HepG2 (cell line): ENCODE data around the gene SLC7A10. TPM values are rescaled to one million over a fixed set of nuclear protein-coding genes. Genes with fewer than 3 reads are reported as not detected.

Source experiments
- BORCS8-MEF2B ChIP-seq: sonication (generic); formaldehyde crosslinking; IDR thresholded peaks from 2 replicates; pipeline ENCODE4 v1.8.0; 2022; ENCODE audit warnings: mild to moderate bottlenecking, missing genetic modification reagents
- DZIP1 ChIP-seq: sonication (generic); formaldehyde crosslinking; IDR thresholded peaks from 2 replicates; pipeline ENCODE4 v1.5.0; 2020; ENCODE audit warnings: mild to moderate bottlenecking, missing genetic modification reagents
- ISX ChIP-seq: sonication (generic); formaldehyde crosslinking; conservative IDR thresholded peaks from 2 replicates; pipeline ENCODE4 v1.5.0; 2020; ENCODE audit warnings: missing genetic modification reagents
- KLF11 ChIP-seq: IDR thresholded peaks from 2 replicates; pipeline ENCODE4 v1.6.1; 2016; ENCODE audit warnings: missing compliant biosample characterization
- PCBP2 ChIP-seq: fragments of 200-400 bp; formaldehyde crosslinking; optimal IDR thresholded peaks from 2 replicates; pipeline ENCODE3; 2018; ENCODE audit warnings: low read length, low read depth; ENCODE audit not compliant: poor library complexity, severe bottlenecking
- PPARG ChIP-seq: conservative IDR thresholded peaks from 2 replicates; pipeline ENCODE4 v1.6.1; 2016; ENCODE audit warnings: missing biosample characterization, missing genetic modification reagents
- RAD51 ChIP-seq: fragments of 450-650 bp; IDR thresholded peaks from 2 replicates; pipeline ENCODE4 v1.6.1; 2016; ENCODE audit warnings: borderline replicate concordance
- RELA ChIP-seq: sonication (generic); formaldehyde crosslinking; IDR thresholded peaks from 2 replicates; pipeline ENCODE4 v1.4.0; 2020; ENCODE audit warnings: missing genetic modification reagents
- ZC3H4 ChIP-seq: sonication (generic); formaldehyde crosslinking; IDR thresholded peaks from 2 replicates; pipeline ENCODE4 v1.4.0; 2020; ENCODE audit warnings: missing genetic modification reagents, borderline replicate concordance
- ZFY ChIP-seq: sonication (generic); formaldehyde crosslinking; IDR thresholded peaks from 2 replicates; pipeline ENCODE4 v1.4.0; 2020; ENCODE audit warnings: missing genetic modification reagents
- ZNF446 ChIP-seq: sonication (generic); formaldehyde crosslinking; IDR thresholded peaks from 2 replicates; pipeline ENCODE4 v1.5.0; 2020; ENCODE audit warnings: mild to moderate bottlenecking, missing genetic modification reagents
- ZNF570 ChIP-seq: sonication (generic); formaldehyde crosslinking; IDR thresholded peaks from 2 replicates; pipeline ENCODE4 v1.4.0; 2020; ENCODE audit warnings: mild to moderate bottlenecking, missing genetic modification reagents, borderline replicate concordance
- ZNF615 ChIP-seq: sonication (generic); formaldehyde crosslinking; IDR thresholded peaks from 2 replicates; pipeline ENCODE4 v1.5.0; 2020; ENCODE audit warnings: mild to moderate bottlenecking, missing genetic modification reagents, borderline replicate concordance
- ZNF83 ChIP-seq: sonication (generic); formaldehyde crosslinking; IDR thresholded peaks from 2 replicates; pipeline ENCODE4 v1.4.0; 2020; ENCODE audit warnings: missing genetic modification reagents, mild to moderate bottlenecking, borderline replicate concordance
- polyA plus RNA-seq, 8 experiments: library from polyadenylated mRNA; depleted of rRNA in 3 of 8; stranded (reverse) in 7 of 8; unstranded in 1 of 8; fragments of >200 nt; fragmentation: Illumina TruSeq in 4 of 8; extraction: Trizol in 4 of 8; gene quantifications; 2 replicates each; pipeline versions ENCODE4 v1.2.1 to v1.2.3, GENCODE V29; 2011 to 2016; ENCODE audit warnings: low read depth in 4 of 8, missing spikeins in 1 of 8, mixed read lengths in 1 of 8; ENCODE audit not compliant: insufficient read depth in 1 of 8
- total RNA-seq, 5 experiments: library from RNA; depleted of rRNA; stranded (reverse); fragments of >200 nt; fragmentation: Illumina TruSeq; extraction: Trizol; gene quantifications; 2 replicates each; pipeline ENCODE4 v1.2.3, GENCODE V29; 2016; ENCODE audit warnings: low read depth in 1 of 5
- TF ChIP-seq, protein P1 (sequence below): sonication (generic); formaldehyde crosslinking; IDR thresholded peaks from 2 replicates; pipeline ENCODE4 v1.4.0; 2020; ENCODE audit warnings: missing genetic modification reagents
- TF ChIP-seq, protein P2 (sequence below): sonication (generic); formaldehyde crosslinking; IDR thresholded peaks from 2 replicates; pipeline ENCODE4 v1.5.0; 2020; ENCODE audit warnings: mild to moderate bottlenecking, low read depth, missing genetic modification reagents, borderline replicate concordance
- TF ChIP-seq, protein P3 (sequence below): sonication (generic); formaldehyde crosslinking; conservative IDR thresholded peaks from 2 replicates; pipeline ENCODE4 v1.8.0; 2022; ENCODE audit warnings: low read depth, missing genetic modification reagents
- TF ChIP-seq, protein P4 (sequence below): IDR thresholded peaks from 2 replicates; pipeline ENCODE4 v1.6.1; 2016; ENCODE audit warnings: low read depth, missing genetic modification reagents, missing compliant biosample characterization

The SLC7A10 gene
- total and polyA plus RNA-seq, 2 of the 13 experiments (the other 11 are each of a cell fraction or from before 2014, with no cell fraction given), result 1.1 to 2.2 TPM

DNA sequence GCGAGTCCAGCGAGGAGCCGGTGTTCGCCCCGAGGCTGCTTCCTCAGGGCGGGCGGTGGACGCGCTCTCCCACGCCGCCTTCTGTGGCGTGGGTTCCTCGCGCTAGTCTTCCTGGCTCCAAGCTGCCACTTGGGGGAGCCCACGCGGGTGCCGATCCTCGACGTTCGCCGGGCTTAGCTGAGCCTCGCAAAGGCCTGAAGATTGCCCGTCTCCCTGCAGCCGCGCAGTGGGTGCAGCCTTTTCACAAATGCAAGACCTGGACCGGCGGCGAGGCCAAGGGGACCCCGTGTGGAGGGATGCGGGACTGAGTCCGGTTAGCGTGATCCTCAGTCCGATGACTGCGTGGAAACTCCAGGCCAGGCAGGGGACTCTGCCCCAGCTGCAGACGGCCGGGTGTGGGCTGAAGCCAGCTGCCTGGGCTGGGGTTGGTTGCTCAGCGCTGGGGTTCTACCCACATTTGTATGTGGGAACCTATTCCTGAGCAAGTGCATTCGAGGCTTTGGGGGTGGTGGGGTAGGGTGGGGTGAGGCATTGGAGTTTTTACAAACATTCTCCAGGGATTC, 48.2 kb downstream of the SLC7A10 start (continued):
- TF ChIP-seq DZIP1 (CRISPR knock-in tag), result no peak; the same call in 1 of the 2 replicates
- TF ChIP-seq ZNF83 (CRISPR knock-in tag), result no peak
- no peak; the same call in 1 of the 2 replicates for TF ChIP-seq ZFY (CRISPR knock-in tag)
- TF ChIP-seq RAD51, result no peak
- TF ChIP-seq PPARG (CRISPR knock-in tag), result no peak
- no peak for TF ChIP-seq RELA (CRISPR knock-in tag)
- TF ChIP-seq, protein P1, sequence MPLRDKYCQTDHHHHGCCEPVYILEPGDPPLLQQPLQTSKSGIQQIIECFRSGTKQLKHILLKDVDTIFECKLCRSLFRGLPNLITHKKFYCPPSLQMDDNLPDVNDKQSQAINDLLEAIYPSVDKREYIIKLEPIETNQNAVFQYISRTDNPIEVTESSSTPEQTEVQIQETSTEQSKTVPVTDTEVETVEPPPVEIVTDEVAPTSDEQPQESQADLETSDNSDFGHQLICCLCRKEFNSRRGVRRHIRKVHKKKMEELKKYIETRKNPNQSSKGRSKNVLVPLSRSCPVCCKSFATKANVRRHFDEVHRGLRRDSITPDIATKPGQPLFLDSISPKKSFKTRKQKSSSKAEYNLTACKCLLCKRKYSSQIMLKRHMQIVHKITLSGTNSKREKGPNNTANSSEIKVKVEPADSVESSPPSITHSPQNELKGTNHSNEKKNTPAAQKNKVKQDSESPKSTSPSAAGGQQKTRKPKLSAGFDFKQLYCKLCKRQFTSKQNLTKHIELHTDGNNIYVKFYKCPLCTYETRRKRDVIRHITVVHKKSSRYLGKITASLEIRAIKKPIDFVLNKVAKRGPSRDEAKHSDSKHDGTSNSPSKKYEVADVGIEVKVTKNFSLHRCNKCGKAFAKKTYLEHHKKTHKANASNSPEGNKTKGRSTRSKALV (CRISPR knock-in tag), result 0 out of 2 replicates have a peak, but pooled peaks have one; percentile 49
- TF ChIP-seq ISX (CRISPR knock-in tag), result no peak
- TF ChIP-seq ZNF570 (CRISPR knock-in tag), result no peak
- no peak for TF ChIP-seq KLF11 (CRISPR knock-in tag)
- TF ChIP-seq, protein P2, sequence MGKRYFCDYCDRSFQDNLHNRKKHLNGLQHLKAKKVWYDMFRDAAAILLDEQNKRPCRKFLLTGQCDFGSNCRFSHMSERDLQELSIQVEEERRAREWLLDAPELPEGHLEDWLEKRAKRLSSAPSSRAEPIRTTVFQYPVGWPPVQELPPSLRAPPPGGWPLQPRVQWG (CRISPR knock-in tag), result no peak
- no peak for TF ChIP-seq ZNF615 (CRISPR knock-in tag)
- TF ChIP-seq ZNF446 (CRISPR knock-in tag), result peak; percentile 34; the same call in 1 of the 2 replicates
- no peak for TF ChIP-seq PCBP2
- 0 out of 2 replicates have a peak, but pooled peaks have one; percentile 12 for TF ChIP-seq BORCS8-MEF2B (CRISPR knock-in tag)
- no peak for TF ChIP-seq ZC3H4 (CRISPR knock-in tag)
- TF ChIP-seq, protein P3, sequence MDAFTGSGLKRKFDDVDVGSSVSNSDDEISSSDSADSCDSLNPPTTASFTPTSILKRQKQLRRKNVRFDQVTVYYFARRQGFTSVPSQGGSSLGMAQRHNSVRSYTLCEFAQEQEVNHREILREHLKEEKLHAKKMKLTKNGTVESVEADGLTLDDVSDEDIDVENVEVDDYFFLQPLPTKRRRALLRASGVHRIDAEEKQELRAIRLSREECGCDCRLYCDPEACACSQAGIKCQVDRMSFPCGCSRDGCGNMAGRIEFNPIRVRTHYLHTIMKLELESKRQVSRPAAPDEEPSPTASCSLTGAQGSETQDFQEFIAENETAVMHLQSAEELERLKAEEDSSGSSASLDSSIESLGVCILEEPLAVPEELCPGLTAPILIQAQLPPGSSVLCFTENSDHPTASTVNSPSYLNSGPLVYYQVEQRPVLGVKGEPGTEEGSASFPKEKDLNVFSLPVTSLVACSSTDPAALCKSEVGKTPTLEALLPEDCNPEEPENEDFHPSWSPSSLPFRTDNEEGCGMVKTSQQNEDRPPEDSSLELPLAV (CRISPR knock-in tag), result no peak
- TF ChIP-seq, protein P4, sequence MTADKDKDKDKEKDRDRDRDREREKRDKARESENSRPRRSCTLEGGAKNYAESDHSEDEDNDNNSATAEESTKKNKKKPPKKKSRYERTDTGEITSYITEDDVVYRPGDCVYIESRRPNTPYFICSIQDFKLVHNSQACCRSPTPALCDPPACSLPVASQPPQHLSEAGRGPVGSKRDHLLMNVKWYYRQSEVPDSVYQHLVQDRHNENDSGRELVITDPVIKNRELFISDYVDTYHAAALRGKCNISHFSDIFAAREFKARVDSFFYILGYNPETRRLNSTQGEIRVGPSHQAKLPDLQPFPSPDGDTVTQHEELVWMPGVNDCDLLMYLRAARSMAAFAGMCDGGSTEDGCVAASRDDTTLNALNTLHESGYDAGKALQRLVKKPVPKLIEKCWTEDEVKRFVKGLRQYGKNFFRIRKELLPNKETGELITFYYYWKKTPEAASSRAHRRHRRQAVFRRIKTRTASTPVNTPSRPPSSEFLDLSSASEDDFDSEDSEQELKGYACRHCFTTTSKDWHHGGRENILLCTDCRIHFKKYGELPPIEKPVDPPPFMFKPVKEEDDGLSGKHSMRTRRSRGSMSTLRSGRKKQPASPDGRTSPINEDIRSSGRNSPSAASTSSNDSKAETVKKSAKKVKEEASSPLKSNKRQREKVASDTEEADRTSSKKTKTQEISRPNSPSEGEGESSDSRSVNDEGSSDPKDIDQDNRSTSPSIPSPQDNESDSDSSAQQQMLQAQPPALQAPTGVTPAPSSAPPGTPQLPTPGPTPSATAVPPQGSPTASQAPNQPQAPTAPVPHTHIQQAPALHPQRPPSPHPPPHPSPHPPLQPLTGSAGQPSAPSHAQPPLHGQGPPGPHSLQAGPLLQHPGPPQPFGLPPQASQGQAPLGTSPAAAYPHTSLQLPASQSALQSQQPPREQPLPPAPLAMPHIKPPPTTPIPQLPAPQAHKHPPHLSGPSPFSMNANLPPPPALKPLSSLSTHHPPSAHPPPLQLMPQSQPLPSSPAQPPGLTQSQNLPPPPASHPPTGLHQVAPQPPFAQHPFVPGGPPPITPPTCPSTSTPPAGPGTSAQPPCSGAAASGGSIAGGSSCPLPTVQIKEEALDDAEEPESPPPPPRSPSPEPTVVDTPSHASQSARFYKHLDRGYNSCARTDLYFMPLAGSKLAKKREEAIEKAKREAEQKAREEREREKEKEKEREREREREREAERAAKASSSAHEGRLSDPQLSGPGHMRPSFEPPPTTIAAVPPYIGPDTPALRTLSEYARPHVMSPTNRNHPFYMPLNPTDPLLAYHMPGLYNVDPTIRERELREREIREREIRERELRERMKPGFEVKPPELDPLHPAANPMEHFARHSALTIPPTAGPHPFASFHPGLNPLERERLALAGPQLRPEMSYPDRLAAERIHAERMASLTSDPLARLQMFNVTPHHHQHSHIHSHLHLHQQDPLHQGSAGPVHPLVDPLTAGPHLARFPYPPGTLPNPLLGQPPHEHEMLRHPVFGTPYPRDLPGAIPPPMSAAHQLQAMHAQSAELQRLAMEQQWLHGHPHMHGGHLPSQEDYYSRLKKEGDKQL, result no peak
